Kidney (tissue), 14 donors: ENCODE data around the gene SVOPL. TPM values are rescaled to one million over a fixed set of nuclear protein-coding genes. Genes with fewer than 3 reads are reported as not detected.

Experiments
- DNase-seq, 5 donors: peaks; one replicate each; pipeline ENCODE4 v3.0.0-alpha.2; 2013 to 2020
- FAIRE-seq: peaks from 2 replicates; lab custom pipeline; 2012; peaks lifted over from hg19 to GRCh38; lab: Jason Lieb, UNC
- H3K27ac ChIP-seq, 2 donors: one replicate each; pipeline ENCODE4 v1.7.0; 2013; ENCODE audit warnings: low read depth in 2 of 2, low read length in 2 of 2, inconsistent platforms in 1 of 2
- H3K27me3 ChIP-seq: one replicate; pipeline ENCODE4 v1.7.1; 2013; ENCODE audit warnings: low read length, inconsistent platforms; ENCODE audit not compliant: control insufficient read depth, insufficient read depth
- H3K36me3 ChIP-seq, 3 donors: one replicate each; pipeline versions ENCODE4 v1.7.0 to v1.7.1; 2013; ENCODE audit warnings: low read length in 3 of 3, control low read depth in 1 of 3, inconsistent platforms in 1 of 3; ENCODE audit not compliant: insufficient read depth in 3 of 3, control insufficient read depth in 2 of 3
- H3K4me1 ChIP-seq, 3 donors: one replicate each; pipeline versions ENCODE4 v1.7.0 to v1.7.1; 2013; ENCODE audit warnings: low read length in 3 of 3, inconsistent platforms in 1 of 3, low read depth in 1 of 3; ENCODE audit not compliant: control insufficient read depth in 2 of 3, insufficient read depth in 2 of 3
- H3K4me3 ChIP-seq, 3 donors: one replicate each; pipeline versions ENCODE4 v1.7.0 to v1.8.1; 2013; ENCODE audit warnings: low read length in 3 of 3, control low read depth in 1 of 3, inconsistent platforms in 1 of 3
- H3K9ac ChIP-seq, 3 donors: one replicate each; pipeline versions ENCODE4 v1.7.0 to v1.7.1; 2013; ENCODE audit warnings: low read length in 3 of 3, control low read depth in 1 of 3, inconsistent platforms in 1 of 3
- H3K9me3 ChIP-seq, 3 donors: one replicate each; pipeline versions ENCODE4 v1.7.0 to v1.7.1; 2013; ENCODE audit warnings: low read length in 3 of 3, control low read depth in 1 of 3, inconsistent platforms in 1 of 3; ENCODE audit not compliant: control insufficient read depth in 2 of 3, insufficient read depth in 1 of 3
- intact Hi-C: fragments of 100-400 bp; cut with DNase I; formaldehyde crosslinking; loops from one replicate; pipeline ENCODE4 v1.11.1; 2022
- polyA plus RNA-seq: library from polyadenylated mRNA; stranded (reverse); fragments of 350-450 nt; fragmentation: Illumina TruSeq; extraction: RNeasy Lipid Tissue Mini Kit (QIAGEN cat#74804); gene quantifications from one replicate; pipeline ENCODE4 v1.2.3, GENCODE V29; 2014; ENCODE audit warnings: low read depth, low replicate concordance; ENCODE audit not compliant: insufficient read depth
- total RNA-seq: library from RNA; stranded (reverse); fragmentation: NEBNext Ultra II Directional; extraction: Animal tissue kit (Norgen Biotek cat#: 25700); gene quantifications from one replicate; pipeline ENCODE4 v1.2.1, GENCODE V29; 2021
- TF ChIP-seq, protein P1 (sequence below): IDR thresholded peaks from 3 replicates; pipeline ENCODE4 v1.5.1; 2012; ENCODE audit warnings: mild to moderate bottlenecking, moderate library complexity, borderline replicate concordance; ENCODE audit not compliant: insufficient read depth; ENCODE audit errors: extremely low read depth
- donor health status: control.
- donor health status: control.
- donor health status: control.
- donor health status: control.
- donor health status: control.
- donor health status: DM: yes; HTN: yes; CAD: no.
- donor health status: Normal renal cell carcinoma (clear cell type).

The SVOPL gene
- total and polyA plus RNA-seq, 2 donors from 2014 or later: 2.4 to 5.1 TPM

DNA sequence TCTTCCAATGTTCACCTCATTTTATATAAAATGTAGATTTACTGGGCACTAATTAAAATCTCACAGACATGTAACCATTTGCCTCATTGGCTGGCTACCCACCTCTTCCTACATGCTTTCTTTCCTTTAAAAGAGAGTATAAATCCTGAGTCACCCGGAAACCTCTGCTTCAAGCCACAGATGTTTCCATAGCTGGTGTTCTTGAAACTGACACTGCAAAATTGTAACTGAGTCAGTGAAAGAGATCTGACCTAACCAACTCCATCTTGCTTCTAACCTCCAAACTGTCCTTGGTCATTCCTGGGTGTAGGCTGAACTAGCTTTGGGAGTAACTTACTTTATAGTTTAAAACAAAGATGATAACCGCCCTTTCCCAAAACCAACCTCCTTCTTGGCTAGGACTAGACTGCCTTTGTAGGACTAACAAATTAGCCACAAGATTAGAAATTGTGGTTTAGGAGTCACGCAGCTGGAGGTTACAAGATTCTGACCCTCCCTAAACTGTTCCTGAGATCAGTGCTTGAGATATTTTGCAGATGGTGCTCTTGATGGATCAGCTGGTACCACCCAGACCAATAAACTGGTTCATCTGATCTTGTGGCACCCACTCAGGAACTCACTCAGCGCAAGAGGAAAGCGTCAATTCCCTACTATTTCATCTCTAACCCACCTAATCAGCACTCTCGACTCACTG is 33.5 kb downstream of the SVOPL start:
- no peaks in the 10 kb centered on the region for H3K9me3 ChIP-seq
- no peaks in the 10 kb centered on the region for H3K27me3 ChIP-seq
- H3K4me1 ChIP-seq: peaks cover 0 to 6% (median 0%) of the 10 kb centered on the region in 3 donors
- H3K4me3 ChIP-seq: no peak overlapping the region
- no peak overlapping the region for H3K9ac ChIP-seq
- no peak overlapping the region for H3K27ac ChIP-seq
- TF ChIP-seq, protein P1, sequence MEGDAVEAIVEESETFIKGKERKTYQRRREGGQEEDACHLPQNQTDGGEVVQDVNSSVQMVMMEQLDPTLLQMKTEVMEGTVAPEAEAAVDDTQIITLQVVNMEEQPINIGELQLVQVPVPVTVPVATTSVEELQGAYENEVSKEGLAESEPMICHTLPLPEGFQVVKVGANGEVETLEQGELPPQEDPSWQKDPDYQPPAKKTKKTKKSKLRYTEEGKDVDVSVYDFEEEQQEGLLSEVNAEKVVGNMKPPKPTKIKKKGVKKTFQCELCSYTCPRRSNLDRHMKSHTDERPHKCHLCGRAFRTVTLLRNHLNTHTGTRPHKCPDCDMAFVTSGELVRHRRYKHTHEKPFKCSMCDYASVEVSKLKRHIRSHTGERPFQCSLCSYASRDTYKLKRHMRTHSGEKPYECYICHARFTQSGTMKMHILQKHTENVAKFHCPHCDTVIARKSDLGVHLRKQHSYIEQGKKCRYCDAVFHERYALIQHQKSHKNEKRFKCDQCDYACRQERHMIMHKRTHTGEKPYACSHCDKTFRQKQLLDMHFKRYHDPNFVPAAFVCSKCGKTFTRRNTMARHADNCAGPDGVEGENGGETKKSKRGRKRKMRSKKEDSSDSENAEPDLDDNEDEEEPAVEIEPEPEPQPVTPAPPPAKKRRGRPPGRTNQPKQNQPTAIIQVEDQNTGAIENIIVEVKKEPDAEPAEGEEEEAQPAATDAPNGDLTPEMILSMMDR: no peak
- DNase-seq: no peak
- no peaks in the 10 kb centered on the region for H3K36me3 ChIP-seq
- FAIRE-seq: no peak
- intact Hi-C loops: no loop called here

DNA sequence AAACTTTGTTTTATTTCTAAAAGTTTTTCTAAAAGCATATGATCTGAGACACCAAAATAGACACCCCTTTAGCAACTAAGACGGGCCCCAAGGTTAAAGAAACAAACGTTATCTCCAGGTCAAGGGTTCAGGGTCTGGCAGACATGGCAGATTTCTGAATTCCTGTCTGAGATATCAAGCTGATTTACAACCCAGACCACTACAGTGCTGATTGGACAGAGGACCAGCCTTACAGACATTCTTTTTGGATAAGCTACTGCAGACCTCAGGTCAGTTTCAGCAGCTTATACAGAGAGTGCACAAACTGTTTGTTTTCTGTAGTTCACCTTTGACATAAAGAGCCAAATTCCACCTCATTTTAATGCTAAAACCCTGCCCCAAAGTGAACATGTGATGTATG is 34.8 kb downstream of the SVOPL start:
- H3K36me3 ChIP-seq: no peaks in the 10 kb centered on the region
- H3K4me3 ChIP-seq: no peak overlapping the region
- no peak for FAIRE-seq
- intact Hi-C loops: no loop called here
- TF ChIP-seq, protein P1: no peak
- H3K27ac ChIP-seq: no peak overlapping the region
- H3K9ac ChIP-seq: no peak overlapping the region
- peaks cover 0 to 6% (median 0%) of the 10 kb centered on the region in 3 donors for H3K4me1 ChIP-seq
- H3K9me3 ChIP-seq: no peaks in the 10 kb centered on the region
- H3K27me3 ChIP-seq: no peaks in the 10 kb centered on the region
- DNase-seq: peak in 3 of 5 donors; percentile 48 to 84 (median 74)

DNA sequence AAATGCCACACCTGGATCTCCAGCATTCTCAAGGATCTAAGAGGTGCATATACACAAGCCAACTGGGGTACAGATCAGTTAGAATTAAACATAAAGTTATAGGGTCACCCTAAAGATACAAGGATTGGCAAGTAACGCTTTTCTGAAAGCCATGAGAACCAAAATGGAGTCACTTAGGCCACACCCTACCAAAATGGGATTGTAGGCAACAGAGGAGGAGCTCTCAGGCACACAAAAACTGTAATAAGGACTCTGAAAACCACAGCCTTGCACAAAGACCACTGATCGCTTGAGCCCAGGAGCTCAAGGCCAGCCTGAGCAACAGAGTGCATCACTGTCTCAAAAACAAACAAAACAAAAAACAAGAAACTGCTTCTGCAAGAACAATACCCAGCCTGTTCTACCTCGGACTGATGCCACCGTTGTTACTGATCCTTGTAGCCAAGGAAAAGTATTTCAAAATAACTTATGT is 35.5 kb downstream of the SVOPL start:
- Histone ChIP-seq H3K27me3 (no peaks in the 10 kb centered on the region), H3K9ac (no peak overlapping the region), H3K27ac (no peak overlapping the region), H3K4me1 (peaks cover 0 to 6% (median 0%) of the 10 kb centered on the region in 3 donors), H3K9me3 (no peaks in the 10 kb centered on the region), H3K36me3 (no peaks in the 10 kb centered on the region), H3K4me3 (no peak overlapping the region)
- DNase-seq: no peak
- no peak for FAIRE-seq
- TF ChIP-seq, protein P1: no peak
- intact Hi-C loops: no loop called here
